Large intestine (tissue), 3 donors: ENCODE data around the gene P2RY6. TPM values are rescaled to one million over a fixed set of nuclear protein-coding genes. Genes with fewer than 3 reads are reported as not detected.
"Not testable (repeated sequence)": the region's sequence is repeated elsewhere in the genome, so short reads cannot be mapped to it uniquely, and the experiment has no call there.

Experiments
- DNase-seq, 2 donors: peaks; one replicate each; pipeline versions ENCODE4 v3.0.0 to v3.0.0-alpha.2; 2013
- H3K27ac ChIP-seq: one replicate; pipeline ENCODE4 v1.5.1; 2013; ENCODE audit warnings: low read length
- H3K27me3 ChIP-seq: 2 replicates; pipeline ENCODE4 v1.6.1; 2013; ENCODE audit warnings: low read length; ENCODE audit not compliant: control insufficient read depth, insufficient read depth
- H3K36me3 ChIP-seq: 2 replicates; pipeline ENCODE4 v1.6.1; 2013; ENCODE audit warnings: low read length; ENCODE audit not compliant: control insufficient read depth, insufficient read depth
- H3K4me1 ChIP-seq: one replicate; pipeline ENCODE4 v1.6.1; 2013; ENCODE audit warnings: low read length; ENCODE audit not compliant: control insufficient read depth, insufficient read depth
- H3K4me3 ChIP-seq: one replicate; pipeline ENCODE4 v1.5.1; 2013; ENCODE audit warnings: low read length
- H3K9me3 ChIP-seq: one replicate; pipeline ENCODE4 v1.6.1; 2013; ENCODE audit warnings: mild to moderate bottlenecking, low read depth, low read length, moderate library complexity; ENCODE audit not compliant: control insufficient read depth
- WGBS: methylation state at CpG from one replicate; pipeline ENCODE4 v1.1.5; 2013; ENCODE audit warnings: low lambda C conversion rate; ENCODE audit not compliant: insufficient coverage; 5-methylcytosine and 5-hydroxymethylcytosine counted together
- polyA plus RNA-seq: library from polyadenylated mRNA; unstranded; fragments of 120-200 nt; gene quantifications from one replicate; pipeline ENCODE4 v1.2.1, GENCODE V29; 2013

Gene P2RY6
- polyA plus RNA-seq, 1 donor: 19.9 TPM

DNA sequence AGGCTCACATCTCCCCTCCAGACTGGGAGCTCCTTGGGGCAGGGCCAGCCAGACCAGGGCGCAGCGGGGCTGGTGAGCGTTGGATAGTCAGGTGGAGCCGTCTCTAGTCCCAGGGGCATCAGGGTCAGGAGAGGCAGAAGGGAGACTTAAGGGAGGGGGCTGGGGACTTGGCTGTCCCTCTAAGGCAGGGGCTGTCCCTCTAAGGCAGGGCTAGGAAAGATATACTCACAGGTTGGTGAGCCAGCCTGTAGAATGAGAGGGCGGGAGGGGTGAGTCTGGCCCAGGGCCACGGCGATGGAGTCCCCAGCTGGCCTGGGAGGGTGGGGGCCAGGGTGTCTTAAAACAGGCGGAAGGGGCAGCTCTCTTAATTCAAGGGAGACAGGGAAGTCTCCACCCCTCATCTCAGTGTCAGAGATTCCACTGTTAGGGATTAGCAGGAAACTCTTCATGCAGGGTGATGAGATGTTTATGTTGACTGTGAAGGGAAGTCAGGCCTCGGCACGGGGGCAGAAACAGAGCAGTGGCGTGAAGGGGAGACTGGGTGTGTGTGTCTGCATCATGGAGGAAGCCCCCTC, 42.7 kb upstream of the P2RY6 start:
- WGBS: no CpG with 5 or more reads among the region's 11 CpGs
- Histone ChIP-seq H3K4me3 (no peak overlapping the region), H3K9me3 (no peaks in the 10 kb centered on the region), H3K27me3 (no peaks in the 10 kb centered on the region), H3K27ac (no peak overlapping the region), H3K4me1 (peaks cover 11% of the 10 kb centered on the region), H3K36me3 (peaks cover 7% of the 10 kb centered on the region)
- no peak for DNase-seq

DNA sequence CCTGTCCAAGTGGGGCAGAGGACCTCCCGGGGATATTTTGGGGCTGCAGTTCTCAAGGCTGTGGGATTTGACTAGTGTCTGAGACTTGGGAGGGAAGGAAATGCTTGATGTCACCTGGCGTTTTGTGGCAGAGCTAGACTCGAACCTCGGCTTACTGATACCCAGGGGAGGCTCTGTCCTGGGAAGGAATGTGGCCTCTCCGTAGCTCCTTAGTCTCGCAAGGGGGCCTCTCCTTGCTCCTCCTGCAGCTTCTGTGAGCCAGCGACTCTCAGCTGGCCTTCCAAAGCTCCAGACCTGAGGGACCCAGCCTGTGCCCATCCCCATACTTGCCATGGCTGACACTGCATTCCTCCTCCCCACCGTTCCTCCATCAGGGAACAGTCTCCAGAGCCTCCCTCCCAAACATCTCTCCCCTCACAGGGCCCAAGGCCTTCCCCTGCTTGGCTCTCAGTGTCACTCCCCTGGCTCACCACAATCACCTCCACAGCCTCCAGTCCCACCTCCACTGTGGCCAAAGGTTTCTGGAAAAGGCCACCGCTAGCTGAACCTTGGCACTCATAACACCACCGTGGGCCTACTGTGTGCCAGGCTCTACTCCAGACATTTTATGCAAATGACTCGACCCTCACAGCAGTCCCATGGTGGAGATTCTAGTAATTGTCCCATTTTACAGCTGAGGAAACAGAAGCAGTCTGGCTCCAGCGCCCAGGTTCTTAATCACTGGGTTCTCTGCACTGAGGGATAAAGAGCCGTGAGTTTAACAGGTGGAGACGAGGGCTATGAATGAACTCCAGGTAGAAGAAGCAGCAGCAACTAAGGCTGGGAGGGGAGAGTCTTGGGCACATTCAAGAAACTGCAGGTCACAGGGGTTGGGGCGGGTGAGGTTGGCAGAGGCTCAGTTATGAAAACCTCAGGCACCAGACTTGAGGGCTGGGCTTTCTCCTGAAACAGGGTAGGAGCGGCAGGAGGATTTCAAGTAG, 42.0 kb upstream of the P2RY6 start:
- no peak for DNase-seq

GRCh38 chr11:73230931-73231330, 41.2 kb upstream of the P2RY6 start:
- no peaks in the 10 kb centered on the region for H3K9me3 ChIP-seq
- no peaks in the 10 kb centered on the region for H3K27me3 ChIP-seq
- no CpG with 5 or more reads among the region's 7 CpGs for WGBS
- no peak overlapping the region for H3K27ac ChIP-seq
- no peak overlapping the region for H3K4me3 ChIP-seq
- peaks cover 13% of the 10 kb centered on the region for H3K36me3 ChIP-seq
- DNase-seq: no peak
- H3K4me1 ChIP-seq: peaks cover 11% of the 10 kb centered on the region

More for the DNA sequence above, 42.0 kb upstream of the P2RY6 start:
- Histone ChIP-seq H3K27me3 (no peaks in the 10 kb centered on the region), H3K36me3 (peaks cover 9% of the 10 kb centered on the region), H3K9me3 (no peaks in the 10 kb centered on the region), H3K27ac (no peak overlapping the region), H3K4me1 (peaks cover 11% of the 10 kb centered on the region), H3K4me3 (no peak overlapping the region)
- no CpG with 5 or more reads among the region's 16 CpGs for WGBS

DNA sequence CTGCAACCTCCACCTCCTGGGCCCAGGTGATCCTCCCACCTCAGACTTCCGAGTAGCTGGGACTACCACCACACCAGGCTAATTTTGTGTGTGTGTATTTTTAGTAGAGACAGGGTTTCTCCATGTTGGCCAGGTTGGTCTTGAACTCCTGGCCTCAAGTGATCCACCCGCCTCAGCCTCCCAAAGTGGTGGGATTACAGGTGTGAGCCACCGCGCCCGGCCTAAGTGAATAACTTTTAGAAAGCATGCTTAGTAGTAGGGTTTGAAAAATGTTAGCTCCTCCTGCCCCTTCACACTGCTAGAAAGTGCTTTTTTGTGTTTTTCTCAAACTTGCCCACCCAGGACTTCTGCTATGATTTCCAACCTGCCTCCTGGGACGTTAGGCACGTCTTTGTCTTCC, 39.7 kb upstream of the P2RY6 start:
- not testable (repeated sequence) for H3K4me3 ChIP-seq, H3K27ac ChIP-seq, H3K9me3 ChIP-seq, H3K27me3 ChIP-seq, DNase-seq, H3K4me1 ChIP-seq
- no CpG with 5 or more reads among the region's 7 CpGs for WGBS
- H3K36me3 ChIP-seq: peaks cover 13% of the 10 kb centered on the region

- Histone ChIP-seq H3K9me3 (no peaks in the 10 kb centered on the region), H3K27ac (no peak overlapping the region), H3K4me3 (no peak overlapping the region), H3K36me3 (peaks cover 18% of the 10 kb centered on the region), H3K27me3 (no peaks in the 10 kb centered on the region), H3K4me1 (peaks cover 4% of the 10 kb centered on the region)
- no peak for DNase-seq
Observed at GRCh38 chr11:73233211-73233610, 38.9 kb upstream of the P2RY6 start.

GRCh38 chr11:73233692-73234470, 38.3 kb upstream of the P2RY6 start:
- H3K27ac ChIP-seq: no peak overlapping the region
- no peaks in the 10 kb centered on the region for H3K9me3 ChIP-seq
- DNase-seq: no peak
- no CpG with 5 or more reads among the region's 23 CpGs for WGBS
- no peaks in the 10 kb centered on the region for H3K4me1 ChIP-seq
- H3K4me3 ChIP-seq: no peak overlapping the region
- H3K27me3 ChIP-seq: no peaks in the 10 kb centered on the region
- H3K36me3 ChIP-seq: peaks cover 20% of the 10 kb centered on the region

DNA sequence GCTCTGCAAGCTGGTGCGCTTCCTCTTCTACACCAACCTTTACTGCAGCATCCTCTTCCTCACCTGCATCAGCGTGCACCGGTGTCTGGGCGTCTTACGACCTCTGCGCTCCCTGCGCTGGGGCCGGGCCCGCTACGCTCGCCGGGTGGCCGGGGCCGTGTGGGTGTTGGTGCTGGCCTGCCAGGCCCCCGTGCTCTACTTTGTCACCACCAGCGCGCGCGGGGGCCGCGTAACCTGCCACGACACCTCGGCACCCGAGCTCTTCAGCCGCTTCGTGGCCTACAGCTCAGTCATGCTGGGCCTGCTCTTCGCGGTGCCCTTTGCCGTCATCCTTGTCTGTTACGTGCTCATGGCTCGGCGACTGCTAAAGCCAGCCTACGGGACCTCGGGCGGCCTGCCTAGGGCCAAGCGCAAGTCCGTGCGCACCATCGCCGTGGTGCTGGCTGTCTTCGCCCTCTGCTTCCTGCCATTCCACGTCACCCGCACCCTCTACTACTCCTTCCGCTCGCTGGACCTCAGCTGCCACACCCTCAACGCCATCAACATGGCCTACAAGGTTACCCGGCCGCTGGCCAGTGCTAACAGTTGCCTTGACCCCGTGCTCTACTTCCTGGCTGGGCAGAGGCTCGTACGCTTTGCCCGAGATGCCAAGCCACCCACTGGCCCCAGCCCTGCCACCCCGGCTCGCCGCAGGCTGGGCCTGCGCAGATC, 37.5 kb upstream of the P2RY6 start:
- no peaks in the 10 kb centered on the region for H3K27me3 ChIP-seq
- peaks cover 20% of the 10 kb centered on the region for H3K36me3 ChIP-seq
- DNase-seq: no peak
- H3K4me1 ChIP-seq: no peaks in the 10 kb centered on the region
- no peak overlapping the region for H3K4me3 ChIP-seq
- no peaks in the 10 kb centered on the region for H3K9me3 ChIP-seq
- no peak overlapping the region for H3K27ac ChIP-seq
- WGBS: no CpG with 5 or more reads among the region's 56 CpGs

- Histone ChIP-seq H3K36me3 (peaks cover 18% of the 10 kb centered on the region), H3K27me3 (no peaks in the 10 kb centered on the region), H3K9me3 (no peaks in the 10 kb centered on the region), H3K27ac (no peak overlapping the region), H3K4me3 (no peak overlapping the region), H3K4me1 (no peaks in the 10 kb centered on the region)
- WGBS: no CpG with 5 or more reads among the region's 8 CpGs
- DNase-seq: no peak
Observed at GRCh38 chr11:73235236-73235786, 36.8 kb upstream of the P2RY6 start.

DNA sequence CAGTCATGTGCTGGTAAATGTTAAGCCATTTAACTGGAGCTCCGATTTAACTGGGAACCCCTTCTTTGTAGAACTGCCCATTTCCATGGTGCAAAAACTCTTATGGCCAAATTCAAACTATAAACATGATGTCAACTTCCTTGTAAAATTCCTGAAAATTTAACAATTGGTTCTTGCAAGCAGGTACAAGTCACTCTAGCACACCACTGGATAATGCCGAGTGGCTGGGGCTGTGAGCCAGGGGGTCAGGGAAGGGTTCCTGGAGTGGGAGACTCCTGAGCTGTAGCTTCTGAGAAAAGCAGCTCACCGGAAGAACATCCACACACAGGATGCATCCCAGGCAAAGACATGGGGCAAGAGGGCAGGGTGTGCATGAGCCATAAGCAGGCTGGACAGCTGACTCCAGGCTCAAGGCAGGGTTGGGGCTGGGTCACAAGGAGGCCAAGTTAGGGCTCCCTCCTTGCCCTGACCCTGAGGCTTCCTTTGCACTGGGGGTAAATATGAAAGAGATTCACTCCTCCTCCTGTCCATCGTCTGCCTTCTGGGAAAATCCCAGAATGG, 35.9 kb upstream of the P2RY6 start:
- no peaks in the 10 kb centered on the region for H3K9me3 ChIP-seq
- peaks cover 18% of the 10 kb centered on the region for H3K36me3 ChIP-seq
- no peak for DNase-seq
- no peaks in the 10 kb centered on the region for H3K27me3 ChIP-seq
- WGBS: no CpG with 5 or more reads among the region's 4 CpGs
- H3K27ac ChIP-seq: no peak overlapping the region
- H3K4me1 ChIP-seq: no peaks in the 10 kb centered on the region
- H3K4me3 ChIP-seq: no peak overlapping the region
